Breast epithelium (tissue), 3 donors: ENCODE data around the gene ALOX15.

Source experiments
- CTCF ChIP-seq, 3 donors: fragments of 450-650 bp; IDR thresholded peaks; one replicate each; pipeline ENCODE4 v1.5.1; 2016 to 2017; ENCODE audit warnings: antibody characterized with exemption in 3 of 3, mild to moderate bottlenecking in 3 of 3, moderate library complexity in 3 of 3
- POLR2AphosphoS5 ChIP-seq, 3 donors: sonication (generic); formaldehyde crosslinking; IDR thresholded peaks; one replicate each; pipeline ENCODE4 v1.6.1; 2017; ENCODE audit warnings: antibody characterized with exemption in 3 of 3

GRCh38 chr17:4643676-4644075 is 2.2 kb upstream of the ALOX15 start:
- TF ChIP-seq CTCF (IDR thresholded peaks at IDR 0.05) (no peak), POLR2AphosphoS5 (IDR thresholded peaks at IDR 0.05) (no peak)
